Measurements from ENCODE around the gene LIN54.
A peak's percentile ranks its signal among the peaks of the same experiment; 100 is the strongest.
"Not testable (repeated sequence)": the region's sequence is repeated elsewhere in the genome, so short reads cannot be mapped to it uniquely, and the experiment has no call there.

The LIN54 gene

DNA sequence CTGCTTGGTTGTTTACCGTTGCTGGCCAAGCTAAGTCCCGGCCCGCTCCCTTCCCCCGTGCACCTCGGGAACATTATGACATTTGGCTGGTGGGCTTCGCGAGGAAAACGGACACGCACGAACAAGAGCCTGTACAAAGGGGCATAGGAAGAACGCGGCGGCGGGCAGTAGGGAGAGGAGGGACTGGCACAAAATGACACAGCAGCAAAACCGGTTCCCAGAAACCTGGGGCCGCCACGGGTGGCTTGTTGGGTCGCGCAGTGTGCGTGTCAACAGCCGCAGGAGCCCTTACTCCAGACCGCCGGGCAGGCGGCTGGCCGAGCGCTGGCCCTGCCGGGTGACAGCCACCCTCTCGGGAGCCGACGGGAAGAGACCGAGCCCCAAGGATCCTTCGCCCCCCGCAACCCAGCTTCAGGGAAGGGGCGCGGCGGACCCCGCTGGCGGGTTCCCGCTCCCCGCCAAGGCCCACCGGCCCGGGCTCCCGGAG lies 1.6 kb upstream of the LIN54 start:
- no peak for DNase-seq (ENCODE audit: low read depth)

- no peak for DNase-seq (ENCODE audit: low read depth)
These were observed 1.1 kb upstream of the LIN54 start for GRCh38 chr4:83011689-83012199.

GRCh38 chr4:83010111-83010521 lies 507 bp downstream of the LIN54 start:
- DNase-seq (ENCODE audit: low read depth), result no peak

DNA sequence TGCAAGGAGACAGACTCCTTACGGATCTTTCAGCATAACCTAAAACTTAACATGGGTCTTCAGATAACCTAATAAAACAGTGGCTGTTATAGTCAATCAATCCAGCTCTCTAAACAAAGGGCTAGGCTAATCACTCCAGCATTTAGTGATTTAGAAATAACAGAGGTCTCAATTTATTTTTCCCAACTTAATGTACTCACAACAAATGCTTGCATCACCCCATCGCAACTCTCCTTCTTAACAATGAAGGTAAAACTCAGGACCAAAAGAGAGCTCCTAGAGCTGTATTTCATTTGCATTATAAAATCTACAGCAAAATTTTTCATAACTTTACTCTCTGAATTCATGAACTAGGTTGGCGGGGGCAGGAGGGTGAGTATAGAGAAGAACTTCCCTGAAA lies 1.1 kb downstream of the LIN54 start:
- DNase-seq (ENCODE audit: low read depth), result no peak

DNA sequence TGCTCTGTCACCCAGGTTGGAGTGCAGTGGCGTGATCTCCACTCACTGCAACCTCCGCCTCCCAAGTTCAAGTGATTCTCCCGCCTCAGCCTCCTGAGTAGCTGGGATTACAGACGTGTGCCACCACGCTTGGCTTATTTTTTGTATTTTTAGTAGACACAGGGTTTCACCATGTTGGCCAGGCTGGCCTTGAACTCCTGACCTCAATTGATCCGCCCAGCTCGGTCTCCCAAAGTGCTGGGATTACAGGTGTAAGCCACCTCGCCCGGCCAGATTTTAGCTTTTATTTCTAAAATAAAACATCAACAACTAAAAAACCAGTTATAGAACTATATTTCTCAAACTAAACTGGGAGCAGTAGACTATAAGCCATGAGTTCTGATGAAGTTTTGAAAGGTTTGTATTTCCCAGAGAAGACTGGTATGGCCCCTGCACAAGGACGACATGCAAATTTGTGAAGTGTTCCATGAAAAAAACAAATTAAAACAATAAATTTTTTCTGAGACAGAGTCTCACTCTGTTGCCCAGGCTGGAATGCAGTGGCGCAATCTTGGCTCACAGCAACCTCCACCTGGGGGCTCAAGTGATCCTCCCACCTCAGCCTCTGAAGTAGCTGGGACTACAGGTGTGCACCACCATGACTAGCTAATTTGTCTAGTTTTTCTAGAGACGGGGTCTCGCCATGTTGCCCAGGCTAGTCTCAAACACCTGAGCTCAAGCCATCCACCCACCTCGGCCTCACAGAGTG lies 7.4 kb downstream of the LIN54 start:
- not testable (repeated sequence) for DNase-seq (ENCODE audit: low read depth)

DNA sequence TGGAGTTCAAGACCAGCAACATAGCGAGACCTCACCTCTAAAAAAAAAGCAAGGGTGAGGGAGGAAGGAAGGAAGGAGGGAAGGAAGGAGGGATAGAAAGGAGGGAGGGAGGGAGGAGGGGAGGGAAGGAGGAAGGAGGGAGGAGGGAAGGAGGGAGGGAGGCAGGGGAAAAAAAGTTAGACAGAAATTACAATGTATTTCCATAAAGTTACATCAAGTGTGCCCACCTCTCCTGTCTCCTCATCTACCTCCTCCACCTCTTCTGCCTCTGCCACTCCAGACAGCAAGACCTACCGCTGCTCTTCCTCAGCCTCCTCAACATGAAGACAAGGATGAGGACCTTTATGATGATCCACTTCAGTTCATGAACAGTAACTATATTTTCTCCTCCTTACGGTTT lies 8.3 kb downstream of the LIN54 start:
- DNase-seq (ENCODE audit: low read depth), result no peak

DNA sequence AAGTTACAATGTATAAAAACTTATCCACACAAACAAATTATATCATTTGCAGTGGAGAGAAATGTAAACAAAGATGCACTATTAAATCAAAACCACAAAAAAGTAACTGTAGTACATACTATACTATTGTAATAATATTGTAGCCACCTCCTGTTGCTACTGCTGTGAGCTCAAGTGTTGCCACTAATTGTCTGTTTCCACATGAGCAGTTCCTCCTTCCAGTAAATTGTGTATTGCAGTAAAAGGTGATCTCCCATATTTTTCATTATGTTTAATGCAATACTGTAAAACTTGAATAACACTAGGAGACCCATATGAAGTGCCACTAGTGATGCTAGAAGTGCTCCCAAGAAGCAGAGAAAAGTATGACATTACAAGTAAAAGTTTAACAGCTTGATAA lies 11.7 kb downstream of the LIN54 start:
- DNase-seq (ENCODE audit: low read depth), result no peak

- DNase-seq (ENCODE audit: low read depth), result no peak
These were observed 15.8 kb downstream of the LIN54 start for GRCh38 chr4:82994834-82995233.

GRCh38 chr4:82989575-82990429 lies 20.8 kb downstream of the LIN54 start:
- no peak for DNase-seq (ENCODE audit: low read depth)

GRCh38 chr4:82988323-82988832 lies 22.2 kb downstream of the LIN54 start:
- peak; percentile 32 for DNase-seq (ENCODE audit: low read depth)

DNA sequence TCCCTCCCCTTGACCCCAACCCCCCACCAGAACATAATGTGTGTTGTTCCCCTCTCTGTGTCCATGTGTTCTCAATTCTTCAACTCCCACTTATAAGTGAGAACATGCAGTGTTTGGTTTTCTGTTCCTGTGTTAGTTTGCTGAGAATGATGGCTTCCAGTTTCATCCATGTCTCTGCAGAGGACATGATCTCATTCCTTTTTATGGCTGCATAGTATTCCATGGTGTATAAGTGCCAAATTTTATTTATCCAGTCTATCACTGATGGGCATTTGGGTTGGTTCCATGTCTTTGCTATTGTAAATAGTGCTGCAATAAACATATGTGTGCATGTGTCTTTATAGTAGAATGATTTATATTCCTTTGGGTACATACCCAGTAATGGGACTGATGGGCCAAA lies 23.1 kb downstream of the LIN54 start:
- not testable (repeated sequence) for DNase-seq (ENCODE audit: low read depth)

DNA sequence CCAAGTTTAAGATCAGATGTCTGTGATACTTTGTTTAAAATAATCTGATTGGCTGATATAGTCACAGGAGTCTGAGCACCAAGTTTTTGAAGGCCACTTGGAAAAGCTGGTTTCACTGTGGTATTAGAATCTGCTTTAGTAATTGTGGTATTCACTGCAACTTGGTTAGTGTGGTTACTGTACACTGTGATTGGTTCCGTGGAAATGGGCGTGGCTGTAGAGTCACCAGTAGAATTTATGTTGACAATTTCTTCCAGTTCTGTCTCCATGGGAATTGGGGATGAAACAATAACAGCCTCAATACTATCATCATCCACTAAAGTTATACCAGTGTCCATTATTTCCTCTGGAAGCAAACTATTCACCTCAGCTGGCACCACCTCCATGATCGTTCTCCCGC lies 26.2 kb downstream of the LIN54 start:
- peak; percentile 88 for DNase-seq (ENCODE audit: low read depth)

GRCh38 chr4:82983444-82983843 lies 27.2 kb downstream of the LIN54 start:
- DNase-seq (ENCODE audit: low read depth), result no peak

DNA sequence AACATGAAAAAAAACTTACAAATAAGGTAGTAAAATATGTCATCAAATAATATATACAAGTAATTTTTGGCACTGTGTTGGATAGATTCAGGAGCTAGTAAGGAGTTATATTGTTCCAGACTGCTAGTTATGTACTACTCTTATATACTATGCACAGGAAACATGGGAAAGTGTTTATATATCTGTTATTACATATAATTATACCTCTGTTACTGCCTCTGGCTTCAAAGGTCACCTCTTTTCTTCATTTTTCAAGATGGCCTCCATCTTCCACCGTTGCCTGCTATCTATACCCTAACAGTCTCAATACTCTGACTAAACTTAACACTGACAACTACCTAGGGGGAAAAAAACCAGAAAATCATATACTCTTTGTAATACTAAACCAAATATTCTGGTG lies 29.5 kb downstream of the LIN54 start:
- no peak for DNase-seq (ENCODE audit: low read depth)

DNA sequence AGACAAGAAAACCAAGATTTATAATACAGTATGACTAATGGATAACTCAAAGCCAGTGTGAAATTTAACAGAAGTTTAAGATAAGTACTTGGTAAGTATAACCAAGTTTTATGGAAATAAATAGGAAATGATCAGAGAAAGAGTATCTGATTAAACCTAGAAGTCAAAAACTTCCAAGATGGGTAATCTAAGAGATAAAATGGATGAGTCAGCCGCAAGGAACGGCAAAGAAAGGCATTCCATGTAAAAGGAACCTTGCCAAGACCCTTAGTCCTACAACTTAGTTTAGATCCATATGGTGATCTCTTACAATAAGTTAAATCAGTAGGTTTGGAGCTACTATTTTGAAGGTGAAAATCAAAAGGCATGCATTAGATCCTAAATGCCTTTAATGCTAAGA lies 34.8 kb downstream of the LIN54 start:
- no peak for DNase-seq (ENCODE audit: low read depth)

DNA sequence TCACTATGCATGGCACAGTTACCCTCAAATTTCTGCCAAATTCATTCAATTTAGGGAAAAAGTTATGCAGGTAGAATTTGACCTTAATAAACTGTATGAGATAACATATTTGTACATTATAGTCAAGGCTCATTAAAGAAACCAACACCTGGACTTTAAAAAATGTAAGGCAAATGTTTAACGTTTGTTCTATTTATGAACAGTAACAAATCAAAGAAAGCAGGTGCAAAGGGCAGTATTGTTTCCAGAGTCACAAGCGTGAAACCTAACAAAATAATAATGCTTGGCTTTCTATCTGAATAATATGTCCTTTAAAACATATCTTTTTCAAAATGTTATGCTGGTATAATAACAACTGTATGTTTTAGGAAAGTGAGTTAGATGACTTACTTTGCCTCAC lies 41.2 kb downstream of the LIN54 start:
- no peak for DNase-seq (ENCODE audit: low read depth)

- DNase-seq (ENCODE audit: low read depth), result no peak
These were observed 41.7 kb downstream of the LIN54 start for GRCh38 chr4:82968972-82969371.

- no peak for DNase-seq (ENCODE audit: low read depth)
These were observed 44.9 kb downstream of the LIN54 start for GRCh38 chr4:82965763-82966162.

DNA sequence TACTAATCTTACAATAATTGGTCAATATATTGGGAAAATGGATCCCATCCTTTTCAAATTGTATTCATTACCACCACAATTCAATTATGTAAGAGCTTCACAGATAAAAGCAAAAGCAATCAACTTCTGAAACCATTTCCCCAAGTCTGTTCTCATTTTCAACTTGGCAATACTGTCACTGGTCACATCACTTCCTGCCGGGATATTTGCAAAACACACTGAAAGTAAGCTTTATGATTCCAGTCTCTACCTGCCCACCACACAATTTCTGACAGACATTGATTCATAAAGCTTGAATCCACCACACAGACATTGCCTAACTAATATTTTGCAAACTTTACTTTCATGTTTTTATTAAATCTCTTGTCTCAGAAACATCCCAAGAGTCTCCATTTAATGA lies 53.6 kb downstream of the LIN54 start:
- DNase-seq (ENCODE audit: low read depth), result no peak

DNA sequence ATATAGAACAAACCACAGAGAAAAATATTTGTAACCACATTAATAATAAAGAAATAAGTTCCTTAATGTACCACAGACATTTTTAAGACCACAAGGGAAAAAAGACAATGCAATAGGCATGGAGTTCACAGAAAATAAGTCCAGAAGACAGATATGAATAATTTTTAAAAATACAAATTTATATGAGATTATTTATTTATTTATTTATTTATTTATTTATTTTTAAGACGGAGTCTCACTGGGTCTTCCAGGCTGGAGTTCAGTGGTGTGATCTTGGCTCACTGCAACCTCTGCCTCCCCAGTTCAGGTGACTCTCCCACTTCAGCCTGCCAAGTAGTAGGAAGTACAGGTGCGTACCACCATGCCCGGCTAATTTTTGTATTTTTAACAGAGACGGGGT lies 56.4 kb downstream of the LIN54 start:
- no peak for DNase-seq (ENCODE audit: low read depth)

DNA sequence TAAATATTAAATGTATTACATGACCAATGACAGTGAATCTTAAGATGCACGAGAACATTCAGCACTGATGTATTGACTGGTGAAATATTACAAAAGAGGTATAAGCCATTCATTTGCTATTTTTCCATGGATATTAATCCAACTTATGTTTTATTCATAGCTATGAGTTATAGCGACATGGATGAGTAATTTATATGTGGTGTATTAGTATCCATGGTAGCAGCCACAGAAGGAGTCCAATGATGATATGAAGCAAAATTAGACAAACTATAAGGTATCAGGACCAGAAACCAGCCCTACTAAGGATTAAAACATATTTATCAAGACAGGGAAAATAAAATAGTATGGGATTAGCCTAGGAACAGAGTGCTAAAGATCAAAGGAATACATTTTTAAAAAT lies 59.4 kb downstream of the LIN54 start:
- DNase-seq (ENCODE audit: low read depth), result peak; percentile 20

DNA sequence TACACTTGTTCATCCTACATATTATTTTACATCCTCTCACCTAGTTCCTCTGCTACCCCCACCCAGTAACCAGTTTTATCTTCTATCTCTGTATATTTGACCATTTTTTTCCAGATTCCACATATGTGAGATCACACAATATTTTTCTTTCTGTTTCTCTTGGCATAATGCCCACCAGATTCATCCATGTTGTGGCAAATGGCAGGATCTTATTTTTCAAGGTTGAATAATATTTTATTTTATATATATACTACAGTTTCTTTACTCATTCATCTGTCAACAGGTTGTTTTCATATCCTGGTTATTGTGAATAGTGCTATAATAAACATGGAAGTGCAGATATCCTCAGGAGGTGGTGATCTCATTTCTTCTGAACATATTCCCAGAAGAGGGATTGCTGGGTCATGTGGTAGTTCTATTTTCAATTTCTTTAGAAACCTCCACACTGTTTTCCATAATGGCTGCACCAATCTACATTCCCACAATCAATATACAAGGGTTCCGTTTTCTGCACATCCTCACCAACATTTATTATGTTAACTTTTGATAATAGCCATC lies 61.9 kb downstream of the LIN54 start:
- peak; percentile 27 for DNase-seq (ENCODE audit: low read depth)

DNA sequence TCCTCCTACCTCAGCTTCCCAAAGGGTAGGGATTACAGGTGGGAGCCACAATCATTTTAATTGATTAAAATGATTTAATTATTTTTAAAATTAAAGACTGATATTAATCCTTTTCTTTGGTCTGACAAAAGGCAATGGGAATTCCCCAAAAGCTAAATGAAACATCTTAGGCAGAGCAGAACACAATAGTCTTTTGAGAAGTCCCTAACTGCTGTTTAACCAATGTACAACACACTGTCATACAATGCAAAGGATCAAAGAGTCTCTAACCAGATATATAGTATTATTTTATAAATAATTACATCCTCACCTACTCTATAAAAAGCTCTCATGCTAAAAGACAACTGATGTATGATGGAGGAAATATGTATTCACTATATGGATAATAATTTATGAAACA lies 63.1 kb downstream of the LIN54 start:
- DNase-seq (ENCODE audit: low read depth), result no peak
